ENCODE data around the gene MRGPRF.
A peak's percentile ranks its signal among the peaks of the same experiment; 100 is the strongest.

GRCh38 chr11:69013009-69013951 is at the start of gene MRGPRF:
- TF ChIP-seq POLR2A (IDR thresholded peaks at IDR 0.05): peak; percentile 51
- peak in 2 of 3 donors; percentile 58 to 63 for TF ChIP-seq CTCF (IDR thresholded peaks at IDR 0.05)
- peak; percentile 51 for TF ChIP-seq EP300 (IDR thresholded peaks at IDR 0.05)
